HL-60 (cell line): ENCODE data around the gene LINS1.
A peak's percentile ranks its signal among the peaks of the same experiment; 100 is the strongest.

Experiments used
- DNase-seq, 2 experiments: peaks; one replicate each; pipeline ENCODE4 v3.0.0-alpha.2; 2010 to 2020; ENCODE audit warnings: low read depth in 1 of 2, low spot score in 1 of 2
- H3K27ac ChIP-seq: fragments of 250-450 bp; sonication (Bioruptor Pico); replicated peaks from 2 replicates; pipeline ENCODE4 v1.5.1; 2020; ENCODE audit warnings: mild to moderate bottlenecking, moderate library complexity
- H3K27me3 ChIP-seq: fragments of 250-450 bp; sonication (Bioruptor Pico); 2 replicates; pipeline ENCODE4 v1.5.1; 2021; ENCODE audit warnings: mild to moderate bottlenecking, moderate library complexity; ENCODE audit not compliant: insufficient read depth, poor library complexity, severe bottlenecking
- H3K4me3 ChIP-seq: replicated peaks from 2 replicates; pipeline ENCODE4 v1.5.1; 2011; ENCODE audit warnings: mild to moderate bottlenecking, control low read depth, low read length; ENCODE audit not compliant: insufficient read depth
- CTCF ChIP-seq: IDR thresholded peaks from one replicate; pipeline ENCODE4 v1.5.1; 2011; ENCODE audit warnings: low read length, control low read depth, inconsistent platforms; ENCODE audit not compliant: insufficient read depth
- GABPA ChIP-seq: IDR thresholded peaks from 2 replicates; pipeline ENCODE4 v1.6.1; 2012; ENCODE audit warnings: low read depth
- POLR2AphosphoS5 ChIP-seq: IDR thresholded peaks from 2 replicates; pipeline ENCODE4 v1.6.1; 2012; ENCODE audit warnings: low read depth
- REST ChIP-seq: IDR thresholded peaks from 2 replicates; pipeline ENCODE4 v1.6.1; 2012; ENCODE audit warnings: low read depth; ENCODE audit not compliant: insufficient replicate concordance
- SPI1 ChIP-seq: IDR thresholded peaks from 2 replicates; pipeline ENCODE4 v1.6.1; 2012; ENCODE audit warnings: low read depth, mild to moderate bottlenecking, borderline replicate concordance

The LINS1 gene

GRCh38 chr15:100628746-100629145, 26.8 kb upstream of the LINS1 start:
- no peak for TF ChIP-seq CTCF
- no peak for TF ChIP-seq POLR2AphosphoS5
- TF ChIP-seq GABPA = no peak
- no peak for TF ChIP-seq SPI1
- TF ChIP-seq REST = no peak
- no peaks in the 10 kb centered on the region for H3K27me3 ChIP-seq
- DNase-seq = no peak
- no peak overlapping the region for H3K4me3 ChIP-seq
- H3K27ac ChIP-seq = no peak overlapping the region

- peak; percentile 53 to 67 for DNase-seq
- Histone ChIP-seq H3K27me3 (no peaks in the 10 kb centered on the region), H3K4me3 (no peak overlapping the region), H3K27ac (no peak overlapping the region)
- TF ChIP-seq SPI1 (no peak), REST (no peak), CTCF (peak; percentile 68)
These were observed 25.9 kb upstream of the LINS1 start for GRCh38 chr15:100627789-100628395.

- H3K4me3 ChIP-seq = no peak overlapping the region
- TF ChIP-seq CTCF (no peak), GABPA (no peak), SPI1 (no peak), REST (no peak), POLR2AphosphoS5 (no peak)
- no peaks in the 10 kb centered on the region for H3K27me3 ChIP-seq
- DNase-seq = no peak
- no peak overlapping the region for H3K27ac ChIP-seq
These were observed 21.3 kb upstream of the LINS1 start for GRCh38 chr15:100623301-100623700.
